ENCODE measurements around the gene FGD6.
"Not testable (repeated sequence)": the region's sequence is repeated elsewhere in the genome, so short reads cannot be mapped to it uniquely, and the experiment has no call there.

FGD6 gene

GRCh38 chr12:95204141-95204866 is 13.0 kb downstream of the FGD6 start:
- DNase-seq = peak; percentile 34

- DNase-seq = no peak
Observed at GRCh38 chr12:95203487-95204030, 13.7 kb downstream of the FGD6 start.

DNA sequence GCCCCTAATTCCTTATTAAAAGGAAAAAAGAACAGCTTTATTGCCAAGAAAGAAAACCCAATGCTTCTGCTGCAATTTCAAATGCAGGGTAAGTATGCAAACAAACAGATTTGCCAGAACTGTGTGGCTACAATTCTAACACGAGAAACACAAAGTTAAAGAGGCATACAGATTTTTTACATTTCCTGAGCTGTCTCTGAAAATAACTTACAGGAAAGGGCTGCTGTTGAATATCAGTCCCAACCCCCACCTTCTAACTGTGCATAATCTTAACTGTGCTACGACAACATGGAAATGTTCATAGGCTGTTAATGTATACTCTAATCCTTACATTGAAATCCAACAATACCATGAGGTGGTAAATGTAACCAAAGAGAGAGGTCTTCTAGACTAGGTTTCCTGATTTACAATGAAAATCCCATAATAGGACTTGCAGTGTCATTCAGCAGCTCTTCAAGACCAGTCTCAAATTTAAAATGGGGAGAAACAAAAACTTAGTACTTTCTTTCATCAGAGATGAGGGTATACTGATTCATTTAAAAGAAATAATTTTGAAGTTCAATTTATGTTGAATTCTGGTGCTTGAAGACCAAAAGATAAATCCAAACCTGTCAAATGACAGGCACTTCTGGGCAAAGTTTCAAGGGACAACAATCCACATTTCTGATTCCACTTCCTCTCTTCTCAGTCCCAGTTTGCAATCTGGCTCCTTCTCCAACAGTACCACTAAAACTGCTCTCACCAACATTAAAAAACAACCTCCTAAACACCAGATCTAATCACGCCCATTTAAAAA is 14.4 kb downstream of the FGD6 start:
- no peak for DNase-seq

DNA sequence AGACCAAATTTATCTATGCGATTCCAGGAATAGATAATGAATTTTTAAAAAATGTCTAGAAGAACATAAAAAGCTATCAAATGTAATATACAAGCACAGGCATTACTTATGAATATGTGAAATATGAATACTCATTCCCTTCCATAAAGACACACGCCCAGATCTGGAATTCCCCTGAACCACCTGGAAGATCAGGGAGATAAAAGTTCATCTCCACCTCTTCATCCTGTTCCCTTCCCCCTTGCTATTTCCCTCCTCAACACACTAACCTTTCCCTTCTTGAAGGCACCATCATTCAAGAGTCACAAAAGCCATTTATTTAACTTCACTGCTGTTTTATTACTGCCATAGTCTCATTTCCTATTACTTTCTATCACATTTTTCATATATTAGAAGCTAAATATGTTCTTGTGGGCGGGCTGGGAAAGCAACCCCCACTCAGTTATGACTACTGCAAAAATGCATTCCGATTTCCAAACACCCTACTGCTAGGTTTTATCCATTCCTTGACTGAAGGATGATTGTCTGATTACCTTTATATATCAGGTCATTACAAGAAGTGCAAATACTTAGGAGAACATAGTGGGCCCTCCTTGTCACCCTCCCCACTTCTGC is 16.1 kb downstream of the FGD6 start:
- no peak for DNase-seq

GRCh38 chr12:95200128-95200894 is 17.0 kb downstream of the FGD6 start:
- no peak for DNase-seq

DNA sequence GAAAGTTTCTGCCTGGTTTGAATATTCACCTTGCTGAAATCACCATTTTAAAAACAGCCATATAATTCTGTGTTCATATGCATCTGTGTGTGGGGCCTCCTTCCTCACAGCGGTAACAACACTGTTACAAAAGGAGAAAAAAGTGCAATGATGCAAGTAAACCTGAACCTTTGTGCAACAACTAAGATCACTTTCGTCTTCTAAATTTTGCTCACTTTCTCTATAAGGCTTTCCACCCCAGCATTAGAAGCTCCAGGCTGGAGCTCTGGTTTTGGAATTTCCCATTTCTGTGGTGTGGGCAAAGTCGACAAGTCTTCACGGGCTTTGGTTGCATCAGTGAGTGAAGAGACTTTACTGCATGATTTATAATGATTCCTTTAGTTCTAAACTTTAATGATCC is 18.4 kb downstream of the FGD6 start:
- DNase-seq = no peak

DNA sequence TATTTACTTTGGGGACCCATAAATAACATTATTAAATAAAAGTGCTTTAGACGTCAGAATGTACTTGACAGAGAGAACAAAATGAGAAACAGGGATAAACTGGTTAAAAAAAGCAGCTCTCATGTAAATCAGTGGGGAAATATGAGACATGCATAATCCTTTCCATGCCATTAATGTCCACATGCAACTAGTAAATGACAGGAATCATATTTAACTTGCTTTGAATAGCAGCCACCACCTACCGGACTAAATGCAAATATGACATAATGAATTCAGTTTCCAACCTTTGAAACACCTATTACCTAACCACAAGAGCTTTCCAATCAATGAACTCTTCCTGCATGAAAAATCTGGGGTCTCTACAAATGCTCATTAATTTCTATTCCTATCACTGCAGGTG is 19.6 kb downstream of the FGD6 start:
- no peak for DNase-seq

GRCh38 chr12:95196875-95197569 is 20.2 kb downstream of the FGD6 start:
- not testable (repeated sequence) for DNase-seq

DNA sequence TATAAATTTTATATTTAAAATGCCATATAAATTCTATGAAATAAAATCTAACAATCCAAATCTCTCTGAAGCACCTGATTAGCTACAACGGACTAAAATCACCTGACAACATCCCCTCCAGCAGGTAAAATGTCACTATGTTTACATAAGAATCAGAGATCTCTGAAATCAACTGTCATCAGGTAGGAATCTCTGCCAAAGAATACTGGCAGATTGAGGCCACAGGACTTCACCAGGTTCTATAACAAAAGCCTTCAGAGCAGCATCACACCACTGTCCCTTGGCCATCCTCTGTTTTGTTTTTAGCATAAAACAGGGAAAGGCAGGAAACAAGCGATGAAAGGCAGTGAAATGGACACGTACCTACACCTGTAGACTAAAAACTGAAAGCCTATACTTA is 22.1 kb downstream of the FGD6 start:
- no peak for DNase-seq

- no peak for DNase-seq
Observed at GRCh38 chr12:95193139-95193538, 24.1 kb downstream of the FGD6 start.

DNA sequence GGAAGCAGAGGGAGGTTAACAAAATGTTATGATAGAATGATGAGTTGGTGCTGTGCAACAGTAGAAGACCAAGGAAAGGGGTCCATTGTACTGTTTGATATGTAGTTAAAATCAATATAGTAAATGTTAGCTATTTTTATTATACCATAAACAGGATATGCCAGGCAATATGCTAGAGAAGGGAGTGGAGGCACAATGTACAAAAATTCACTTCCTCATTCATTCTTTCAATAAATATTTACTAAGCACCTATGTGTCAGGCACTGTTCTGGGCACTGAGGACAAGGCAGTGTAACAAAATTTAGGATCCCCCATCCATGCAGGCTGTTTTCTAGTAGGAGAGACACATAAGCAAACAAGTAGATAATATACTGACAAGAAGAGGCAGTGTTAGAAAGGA is 25.0 kb downstream of the FGD6 start:
- no peak for DNase-seq

DNA sequence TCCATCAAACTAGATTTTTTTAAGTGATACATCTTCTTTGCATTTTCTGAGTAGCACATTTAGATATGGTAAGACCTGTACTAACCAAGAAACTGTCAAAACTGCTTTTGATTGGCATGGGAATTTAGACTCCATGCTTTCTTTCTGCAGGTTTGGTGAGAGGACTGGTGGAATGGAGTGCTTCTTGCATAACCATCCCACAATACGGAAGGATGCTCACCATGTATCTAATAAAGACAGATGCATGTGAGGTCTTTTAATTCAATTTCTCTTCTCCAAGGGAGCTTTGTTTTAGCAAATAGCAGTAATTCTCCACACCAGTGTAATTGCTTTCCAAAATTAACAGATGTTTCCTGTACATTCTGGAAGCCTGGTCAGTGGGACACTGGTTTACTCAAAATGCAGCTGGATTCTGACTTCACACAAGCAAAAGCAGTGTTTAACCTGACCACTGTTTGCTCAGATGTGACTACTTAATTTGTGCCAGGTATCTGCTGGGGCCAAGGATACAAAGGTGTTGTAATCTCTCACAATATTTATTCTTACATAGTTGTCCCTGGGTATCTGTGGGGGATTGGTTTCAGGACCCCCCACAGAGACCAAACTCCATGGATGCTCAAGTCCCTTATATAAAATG is 26.1 kb downstream of the FGD6 start:
- no peak for DNase-seq

- DNase-seq = no peak
Observed at GRCh38 chr12:95187865-95188415, 29.3 kb downstream of the FGD6 start.

GRCh38 chr12:95185854-95186253 is 31.4 kb downstream of the FGD6 start:
- no peak for DNase-seq

DNA sequence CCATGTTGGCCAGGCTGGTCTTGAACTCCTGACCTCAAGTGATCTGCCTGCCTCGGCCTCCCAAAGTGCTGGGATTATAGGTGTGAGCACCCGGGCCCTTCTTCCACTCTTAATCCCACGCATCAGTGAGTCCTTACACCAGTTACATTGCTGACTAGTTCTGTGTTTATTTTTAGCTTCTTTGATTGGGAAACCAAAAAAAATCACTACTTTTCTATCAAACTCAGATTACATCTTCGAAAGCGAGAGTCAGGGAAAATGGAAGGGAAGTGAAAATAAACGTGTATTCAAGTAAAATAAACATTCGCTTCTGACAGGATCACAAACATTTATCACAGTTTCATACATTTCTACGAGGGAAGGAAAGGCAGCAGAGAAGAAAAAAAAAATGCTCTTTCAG is 32.2 kb downstream of the FGD6 start:
- DNase-seq = no peak

DNA sequence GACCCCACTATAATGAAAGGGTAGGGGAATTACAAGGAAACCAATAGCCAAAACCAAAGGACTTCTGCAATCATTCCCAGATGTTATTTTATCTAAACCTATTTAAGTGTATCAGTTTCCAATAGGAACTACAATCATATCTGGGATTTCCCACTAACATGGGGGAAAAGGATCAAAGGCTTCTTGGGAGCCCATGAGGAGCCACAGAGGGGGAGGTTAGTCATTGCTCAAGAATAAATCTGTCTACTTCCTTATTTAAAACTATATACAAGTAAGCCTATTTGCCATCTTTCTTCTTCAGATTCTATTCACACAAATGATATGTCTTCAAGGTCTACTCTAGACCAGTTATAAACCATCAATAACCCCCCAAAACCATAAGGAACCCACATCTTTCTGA is 33.1 kb downstream of the FGD6 start:
- no peak for DNase-seq

- no peak for DNase-seq
Observed at GRCh38 chr12:95182868-95183415, 34.3 kb downstream of the FGD6 start.

DNA sequence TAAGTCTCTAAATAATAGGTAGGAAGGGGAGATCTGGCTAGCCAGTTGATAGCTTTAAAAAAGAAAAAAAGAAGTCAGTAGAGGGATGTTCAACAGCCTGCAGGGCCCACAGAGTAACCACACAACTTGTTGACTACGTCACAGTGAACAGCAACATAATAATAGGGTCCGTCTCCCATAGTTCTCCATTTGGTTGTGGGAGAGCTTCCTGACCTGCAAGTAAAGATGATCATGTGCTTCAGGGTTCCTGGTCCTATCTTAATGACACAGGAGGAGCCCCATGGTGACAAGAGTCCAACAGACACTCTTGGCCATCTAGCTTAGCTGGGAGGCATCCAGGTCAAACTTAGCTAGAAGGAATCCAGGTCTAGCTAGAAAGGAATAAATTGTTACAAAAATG is 36.2 kb downstream of the FGD6 start:
- DNase-seq = no peak

DNA sequence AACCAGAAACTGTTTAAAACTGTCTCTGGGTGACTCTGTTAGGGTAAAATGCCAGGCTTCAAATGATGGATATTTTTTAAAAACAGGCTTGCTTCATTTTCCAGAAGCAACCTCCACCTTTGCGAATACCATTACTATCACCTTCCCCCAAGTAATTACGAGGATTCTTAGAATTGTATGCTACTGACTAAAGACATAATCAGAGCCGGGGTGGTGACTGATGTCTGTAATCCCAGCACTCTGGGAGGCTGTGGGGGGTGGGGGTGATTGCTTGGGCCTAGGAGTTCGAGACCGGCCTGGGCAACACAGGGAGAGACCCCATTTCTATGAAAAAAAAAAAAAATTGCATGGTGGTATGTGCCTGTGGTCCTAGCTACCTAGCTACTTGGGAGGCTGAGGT is 38.3 kb downstream of the FGD6 start:
- DNase-seq = no peak

DNA sequence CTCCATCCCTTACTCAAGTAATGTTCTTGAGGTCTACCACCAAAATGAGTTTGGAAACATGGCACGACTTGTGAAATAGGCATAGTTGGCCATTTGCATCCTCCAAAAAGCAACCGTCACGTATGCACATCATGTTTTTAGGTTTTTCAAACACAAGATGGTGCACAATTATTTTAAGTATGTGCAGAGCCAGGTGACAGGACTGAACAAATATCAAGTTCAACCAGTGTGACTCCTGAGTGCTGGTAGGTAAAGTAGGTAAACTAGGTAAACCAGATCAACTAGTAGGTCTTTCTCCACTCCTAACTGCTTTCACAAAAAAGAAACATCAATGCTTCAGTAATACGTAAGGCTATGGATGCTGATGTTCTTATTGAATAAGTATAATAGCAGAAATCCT is 39.1 kb downstream of the FGD6 start:
- DNase-seq = no peak

GRCh38 chr12:95177201-95177768 is 40.0 kb downstream of the FGD6 start:
- DNase-seq = no peak

Data from eye (tissue), 1 donor.